Measurements from ENCODE around the gene CBY1.
A peak's percentile ranks its signal among the peaks of the same experiment; 100 is the strongest.

CBY1 gene

DNA sequence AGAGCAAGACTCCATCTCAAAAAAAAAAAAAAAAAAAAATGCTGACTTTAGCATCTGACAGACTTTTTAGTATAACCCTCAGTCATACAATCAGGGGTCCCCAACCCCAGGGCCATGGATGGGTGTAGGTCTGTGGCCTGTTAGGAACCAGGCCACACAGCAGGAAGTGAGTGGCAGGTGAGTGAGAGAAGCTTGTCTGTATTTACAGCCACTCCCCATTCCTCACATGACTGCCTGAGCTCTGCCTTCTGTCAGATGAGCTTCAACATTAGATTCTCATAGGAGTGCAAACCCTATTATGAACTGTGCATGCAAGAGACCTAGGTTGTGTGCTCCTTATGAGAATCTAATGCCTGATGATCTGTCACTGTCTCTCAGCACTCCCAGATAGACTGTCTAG is 3.6 kb upstream of the CBY1 start:
- DNase-seq, result no peak

DNA sequence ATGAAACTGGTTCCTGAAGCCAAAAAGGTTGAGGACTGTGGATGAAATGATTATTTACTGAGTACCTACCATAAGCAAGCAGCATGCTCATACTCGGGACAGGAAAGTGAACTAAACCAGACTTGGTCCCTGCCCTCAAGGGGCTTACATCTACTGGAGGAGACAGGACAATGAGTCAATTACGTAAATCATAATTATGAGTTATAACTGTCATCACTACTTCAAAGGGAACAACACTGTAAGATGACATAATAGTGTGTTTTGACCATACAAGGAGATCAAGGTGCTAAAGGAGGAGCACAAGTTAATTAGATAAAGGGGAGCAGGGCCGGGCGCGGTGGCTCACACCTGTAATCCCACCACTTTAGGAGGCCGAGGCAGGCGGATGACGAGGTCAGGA is 2.7 kb upstream of the CBY1 start:
- DNase-seq, result no peak

DNA sequence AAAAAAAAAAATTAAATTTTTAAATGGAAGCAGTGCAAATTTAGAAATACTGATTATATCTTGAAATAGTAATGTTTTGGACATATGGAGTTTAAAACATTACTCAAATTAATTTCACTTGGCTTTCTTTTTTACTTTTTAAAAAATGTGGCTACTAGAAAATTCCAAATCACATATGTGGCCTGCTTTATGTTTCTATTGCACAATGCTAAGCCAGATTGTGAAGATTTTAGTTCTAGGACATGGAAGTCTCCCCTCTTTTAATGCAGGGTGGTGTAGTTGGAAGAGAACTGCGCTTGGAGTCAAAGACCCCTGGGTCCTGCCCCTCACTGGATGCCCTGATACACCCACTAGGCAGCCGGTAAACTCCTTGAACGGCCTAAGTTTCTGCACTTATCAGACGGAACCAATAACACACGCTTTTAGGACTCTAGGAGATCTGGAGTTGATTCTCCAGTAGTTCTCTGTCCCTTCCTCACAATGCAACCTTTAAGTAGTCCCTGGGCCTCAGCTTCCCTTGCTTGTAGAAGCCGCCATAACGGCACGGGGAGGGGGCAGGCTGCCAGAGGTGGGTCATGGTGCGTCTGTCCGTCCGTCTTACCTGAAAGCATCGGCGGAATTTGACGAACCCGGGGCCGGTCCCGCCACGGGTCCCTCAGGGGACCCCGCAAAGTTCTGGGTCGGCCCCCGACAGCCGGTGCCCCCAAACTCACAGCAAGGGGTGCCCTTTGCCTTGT is 751 bp upstream of the CBY1 start:
- DNase-seq, result no peak

DNA sequence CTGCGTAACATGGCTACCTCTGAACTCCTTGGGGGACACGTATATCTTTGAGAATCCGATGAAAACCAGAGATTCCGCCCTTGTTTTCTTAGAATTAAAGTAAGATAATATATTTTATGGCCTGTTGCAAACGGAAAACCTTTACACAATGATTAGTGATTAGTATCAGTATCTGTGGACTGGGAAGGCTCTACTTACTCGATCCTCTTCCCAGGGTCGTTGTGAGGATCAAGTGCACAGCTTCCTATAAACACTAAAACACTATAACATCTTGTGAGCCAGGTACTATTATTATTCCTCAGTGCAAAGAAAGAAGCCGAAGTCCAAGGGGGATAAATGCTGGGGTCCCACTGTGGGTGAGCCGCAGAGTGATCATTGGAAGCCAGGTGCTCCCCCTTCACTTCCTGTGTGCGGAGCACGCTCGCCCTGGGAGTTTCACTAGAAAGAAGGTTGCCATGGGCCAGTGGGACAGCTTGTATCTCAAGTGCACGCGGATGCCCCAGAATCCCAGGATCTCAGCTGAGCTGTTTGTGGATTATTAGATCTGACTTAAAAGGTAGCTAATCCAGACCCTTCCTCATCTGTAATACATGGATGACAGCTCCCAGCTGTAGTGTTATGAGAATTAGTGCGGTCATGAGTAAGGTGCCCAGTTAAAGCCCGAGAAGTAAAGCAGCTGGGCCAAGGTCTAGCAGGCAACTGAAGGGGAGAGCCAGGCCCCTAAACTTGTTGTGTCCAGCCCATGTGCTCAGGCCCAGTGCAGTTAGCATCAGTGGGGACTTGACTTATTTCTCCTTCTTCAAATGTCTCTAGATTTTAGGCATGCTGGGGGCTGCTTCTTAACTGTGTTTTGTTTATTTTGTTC is 839 bp downstream of the CBY1 start:
- peak; percentile 2 for DNase-seq

DNA sequence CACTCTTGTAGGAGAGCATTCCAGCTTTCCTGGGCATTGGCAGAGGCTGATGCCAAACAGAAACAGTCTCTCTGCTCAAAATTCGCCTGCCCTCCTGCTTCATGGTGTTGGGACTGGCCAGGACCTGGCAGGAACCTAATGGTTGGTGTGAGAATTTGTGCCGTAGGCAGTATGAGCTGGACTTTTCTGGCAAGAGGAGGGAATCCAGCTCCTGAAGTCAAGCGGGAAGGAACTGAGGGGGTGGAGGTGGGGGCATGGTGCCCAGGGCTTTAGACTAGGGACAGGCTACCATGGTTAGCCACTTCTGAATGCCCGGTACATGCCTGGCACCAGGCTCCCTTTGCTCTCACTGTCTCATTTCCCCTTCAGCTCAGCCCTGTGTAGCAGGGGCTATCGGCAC is 18.4 kb downstream of the CBY1 start:
- no peak for DNase-seq

DNA sequence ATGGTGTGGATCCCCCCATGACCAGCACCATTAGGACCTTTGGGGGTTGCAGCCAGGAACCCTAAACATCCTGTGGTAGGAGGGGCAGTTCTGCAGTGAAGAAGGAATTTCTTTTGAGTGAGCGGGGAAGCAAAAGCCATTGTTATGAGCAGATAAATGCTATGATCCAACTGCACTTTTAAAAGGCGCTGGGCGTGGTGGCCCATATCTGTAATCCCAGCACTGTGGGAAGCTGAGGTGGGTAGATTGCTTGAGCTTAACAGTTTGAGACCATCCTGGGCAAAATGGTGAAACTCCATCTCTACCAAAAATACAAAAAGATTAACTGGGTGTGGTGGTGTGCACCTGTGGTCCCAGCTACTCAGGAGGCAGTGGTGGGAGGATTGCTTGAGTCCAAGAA is 19.4 kb downstream of the CBY1 start:
- no peak for DNase-seq

DNA sequence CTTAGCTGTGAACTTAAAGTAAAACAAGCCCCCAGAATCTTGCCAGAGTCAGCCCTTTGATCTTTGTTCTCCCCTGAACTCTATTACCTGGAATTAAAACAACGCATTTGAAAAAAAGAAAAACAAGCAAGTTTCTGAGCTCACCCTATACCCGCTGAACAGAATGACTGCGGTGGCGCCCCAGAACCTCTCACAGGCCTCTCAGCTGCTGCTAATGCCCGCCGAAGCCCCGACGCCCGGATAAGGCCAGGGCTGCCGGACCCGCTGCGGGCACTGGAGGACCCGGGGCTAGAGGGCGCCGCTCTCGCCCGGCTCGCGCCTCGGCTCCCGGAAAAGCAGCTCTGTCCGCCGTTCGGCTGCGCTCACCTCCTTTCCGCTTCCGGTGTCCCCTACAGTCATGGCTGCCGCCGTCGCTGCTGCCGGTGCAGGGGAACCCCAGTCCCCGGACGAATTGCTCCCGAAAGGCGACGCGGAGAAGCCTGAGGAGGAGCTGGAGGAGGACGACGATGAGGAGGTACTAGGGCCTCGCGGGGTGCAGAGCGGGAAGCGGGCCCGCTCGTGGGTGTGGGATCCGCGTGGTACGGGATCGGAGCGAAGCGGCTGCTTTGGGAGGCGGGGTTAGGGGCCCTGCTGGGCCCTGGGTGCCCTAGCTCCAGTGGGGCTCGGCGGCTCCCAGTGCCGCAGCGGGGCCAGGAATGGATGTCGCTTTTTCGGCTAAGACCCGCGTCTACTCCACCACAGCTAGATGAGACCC is 25.3 kb downstream of the CBY1 start, which contains the start of gene TOMM22:
Gene TOMM22, plus strand, starts transcription at position 376 of the 754 bp plus-strand sequence. Its CDS starts 22 bp downstream, at position 398.
- peak; percentile 49 for DNase-seq

DNA sequence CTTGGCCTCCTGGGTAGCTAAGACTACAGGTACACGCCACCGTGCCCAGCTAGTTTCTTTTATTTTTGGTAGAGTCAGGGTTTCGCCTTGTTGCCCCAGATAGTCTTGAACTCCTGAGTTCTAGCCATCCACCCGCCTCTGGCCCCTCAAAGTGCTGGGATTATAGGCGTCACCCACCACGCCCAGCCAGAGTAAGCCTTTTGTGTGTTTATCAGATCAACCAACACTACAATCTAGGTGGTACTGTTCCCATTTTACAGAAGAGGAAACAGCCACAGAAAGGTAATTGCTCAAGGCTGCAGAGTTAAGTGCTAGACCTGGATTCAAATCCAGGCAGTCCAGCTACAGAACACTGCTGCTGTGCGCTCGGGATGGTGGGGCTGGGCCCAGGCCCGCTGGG is 28.5 kb downstream of the CBY1 start:
- no peak for DNase-seq

DNA sequence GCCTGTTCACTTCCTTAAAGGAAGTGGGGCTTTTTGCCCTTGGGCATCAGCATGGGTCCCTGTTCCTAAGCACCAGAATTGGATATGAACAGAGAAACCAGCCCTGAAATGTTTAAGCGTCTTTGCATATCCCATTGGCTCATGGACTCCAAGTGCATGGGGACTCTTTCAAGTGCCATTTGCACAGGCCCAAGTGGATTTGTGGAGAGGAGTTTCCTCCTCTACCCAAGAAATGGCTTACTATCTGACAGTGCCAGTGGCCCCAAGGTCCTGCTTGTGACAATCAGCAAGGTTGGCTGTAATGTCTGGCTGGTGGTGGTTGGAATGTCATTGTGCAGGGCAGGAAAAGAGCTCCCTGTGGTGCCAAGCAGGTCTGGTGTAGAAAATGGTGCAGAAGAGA is 29.3 kb downstream of the CBY1 start:
- DNase-seq, result no peak

DNA sequence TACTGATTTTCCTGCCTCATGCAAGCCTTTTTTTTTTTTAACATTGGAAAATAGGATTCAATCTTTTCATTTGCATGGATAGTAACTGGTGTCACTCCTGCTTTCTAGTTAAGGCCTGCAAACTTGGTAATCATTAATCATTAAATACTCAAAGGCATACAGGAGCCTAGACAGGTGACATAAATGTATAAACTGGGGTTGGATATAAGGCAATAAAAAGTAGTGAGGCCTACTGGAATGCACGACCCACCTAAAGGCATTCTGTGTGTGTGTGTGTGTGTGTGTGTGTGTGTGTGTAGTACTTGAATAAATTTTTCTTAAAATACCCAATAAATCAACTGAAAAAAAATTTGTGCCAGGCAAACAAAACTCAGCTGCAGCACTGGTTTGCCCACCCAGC is 33.2 kb downstream of the CBY1 start:
- no peak for DNase-seq

DNA sequence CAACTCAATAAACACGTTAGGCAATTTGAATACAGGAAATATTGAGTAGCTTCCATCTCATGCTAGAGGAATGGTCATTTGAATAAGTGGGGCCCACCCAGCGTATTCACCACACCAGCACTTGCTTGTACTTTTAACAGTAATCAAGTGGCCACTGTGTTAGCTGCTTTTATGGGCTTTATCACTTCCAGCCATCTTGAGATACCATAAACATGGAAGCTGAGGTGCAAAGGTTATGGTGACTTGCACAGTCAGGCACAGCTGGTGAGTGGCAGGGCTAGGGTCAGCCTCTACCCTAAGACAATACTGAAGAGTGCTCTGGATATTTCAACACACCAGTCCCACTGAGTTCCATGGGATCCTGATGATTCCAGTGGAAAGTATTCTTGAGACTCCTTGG is 37.6 kb downstream of the CBY1 start:
- peak; percentile 33 for DNase-seq

DNA sequence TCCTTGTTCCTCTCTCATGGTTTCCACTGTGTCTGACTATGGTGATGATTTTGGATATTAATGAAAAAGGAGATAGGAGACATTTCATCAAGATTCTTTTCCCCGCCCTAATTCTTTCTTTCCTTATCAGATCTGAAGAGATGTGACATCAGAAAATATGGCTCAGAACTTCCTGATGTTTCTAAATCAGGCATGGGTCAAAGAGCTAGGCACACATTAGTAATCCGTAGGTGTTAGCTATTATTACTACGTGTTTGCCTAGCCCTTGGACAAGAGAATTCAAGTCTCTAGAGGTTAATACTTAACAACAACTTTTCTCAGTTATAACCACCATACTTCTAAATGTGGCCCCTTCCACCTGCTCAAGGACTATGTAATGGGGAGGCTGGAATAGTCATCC is 38.5 kb downstream of the CBY1 start:
- no peak for DNase-seq

DNA sequence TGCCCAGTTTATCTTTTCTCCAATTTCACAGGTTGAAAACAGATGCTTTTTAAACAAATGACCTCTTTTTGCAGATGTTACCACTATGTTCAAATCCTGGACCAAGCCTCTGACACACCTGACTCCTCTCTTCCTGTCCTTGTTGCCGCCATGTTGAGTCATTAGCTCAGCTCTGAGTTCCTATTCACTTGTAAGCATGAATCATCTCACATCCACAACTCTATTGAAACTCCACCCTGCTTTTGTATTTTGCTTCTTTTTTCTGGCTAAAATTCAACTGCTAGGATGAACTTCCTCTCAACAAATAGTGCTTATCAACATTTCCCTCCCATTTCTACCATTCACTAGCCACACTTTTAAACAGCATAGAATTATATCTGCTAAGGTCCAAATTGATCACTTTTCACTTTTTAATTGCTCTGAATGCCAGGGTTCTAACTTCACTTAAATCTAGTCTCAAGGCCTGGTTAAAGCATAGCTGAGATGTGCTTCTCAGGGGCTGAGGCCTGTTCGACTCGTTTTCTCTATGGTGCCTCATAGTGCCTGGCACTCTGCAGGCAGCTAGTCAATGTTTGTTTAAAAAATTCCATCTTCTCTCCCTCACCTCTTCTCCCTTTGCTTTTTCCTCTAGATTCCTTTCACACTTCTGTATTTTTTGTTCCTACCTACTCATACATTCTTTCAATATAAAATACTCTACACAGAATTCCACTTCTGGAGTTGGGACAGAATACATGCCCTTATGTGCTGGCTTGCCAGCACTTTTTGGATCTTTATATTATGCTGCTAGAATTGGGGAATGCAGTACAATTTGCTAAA is 40.4 kb downstream of the CBY1 start:
- DNase-seq, result no peak

DNA sequence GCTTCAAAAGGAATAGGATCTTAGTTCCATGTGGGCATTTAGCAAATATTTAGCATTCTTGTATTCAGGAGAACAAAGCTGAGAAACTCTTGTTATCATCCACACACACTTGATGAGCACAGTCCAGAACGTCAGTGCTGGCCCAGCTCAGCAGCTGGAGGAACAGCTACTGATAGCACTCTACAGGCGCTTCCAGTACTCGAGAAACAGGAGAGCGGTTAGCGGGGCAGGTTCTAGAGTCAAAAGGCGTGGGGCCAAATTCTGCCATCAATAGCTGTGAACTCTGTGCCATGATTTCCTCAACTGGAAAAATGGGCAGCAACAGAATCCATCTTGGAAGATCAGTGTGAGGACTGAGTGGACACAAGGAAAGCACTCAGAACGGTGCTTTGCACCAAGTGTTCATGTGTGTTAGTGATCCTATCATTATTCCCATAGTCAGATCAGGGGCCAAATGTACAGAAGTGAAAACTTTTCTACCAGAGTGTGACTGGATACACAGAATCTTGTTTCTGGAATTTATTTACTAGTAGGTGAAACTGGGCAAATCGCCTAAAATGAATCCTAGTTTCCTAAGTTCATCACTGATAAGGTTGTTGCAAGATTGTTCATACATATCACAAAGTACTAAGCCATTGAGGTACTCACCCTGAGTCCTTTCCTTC is 41.1 kb downstream of the CBY1 start:
- DNase-seq, result no peak

DNA sequence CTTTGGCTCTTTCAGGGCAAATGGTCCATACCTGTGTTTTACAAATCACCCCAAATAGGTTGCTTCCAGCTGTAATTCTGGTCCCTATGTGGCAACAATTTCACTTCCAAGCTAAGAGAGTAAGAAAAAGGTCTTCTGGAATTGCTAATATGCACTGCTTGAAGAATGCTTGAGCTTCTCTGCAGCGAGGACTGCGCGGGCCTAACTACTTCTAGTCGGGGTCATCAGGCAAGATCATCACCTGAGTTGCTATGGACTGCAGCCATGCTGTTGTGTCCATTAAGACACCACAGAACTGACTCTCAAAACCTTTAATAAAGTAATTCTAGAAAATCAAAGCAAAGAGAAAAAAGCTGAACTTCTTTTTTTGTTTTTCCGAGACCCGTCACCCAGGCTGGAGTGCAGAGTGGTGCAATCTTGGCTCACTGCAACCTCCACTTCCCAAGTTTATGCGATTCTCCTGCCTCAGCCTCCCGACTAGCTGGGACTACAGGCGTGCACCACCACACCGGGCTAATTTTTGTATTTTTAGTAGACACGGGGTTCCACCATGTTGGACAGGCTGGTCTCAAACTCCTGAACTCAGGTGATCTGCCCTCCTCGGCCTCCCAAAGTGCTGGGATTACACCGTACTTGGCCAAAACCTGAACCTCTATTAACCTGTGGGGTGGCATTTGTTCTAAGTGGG is 42.1 kb downstream of the CBY1 start:
- no peak for DNase-seq

DNA sequence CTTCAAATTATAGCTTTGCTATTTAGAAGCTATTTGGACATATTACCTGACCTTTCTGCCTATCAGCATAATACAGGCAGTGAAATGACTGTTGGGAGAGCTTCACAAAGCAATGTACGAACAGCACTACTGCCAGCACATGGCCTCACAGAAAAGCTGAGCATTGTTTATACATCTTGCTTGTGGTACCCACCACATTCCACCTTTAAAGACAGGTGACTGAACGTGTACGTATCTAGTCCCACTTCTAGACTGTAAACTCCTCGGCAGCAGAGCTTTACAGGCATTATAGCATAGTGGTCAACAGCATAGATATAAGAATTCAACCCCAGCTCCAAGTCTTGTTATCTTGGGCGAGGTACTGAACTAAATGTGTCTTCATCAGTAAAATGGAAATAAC is 42.7 kb downstream of the CBY1 start:
- no peak for DNase-seq

DNA sequence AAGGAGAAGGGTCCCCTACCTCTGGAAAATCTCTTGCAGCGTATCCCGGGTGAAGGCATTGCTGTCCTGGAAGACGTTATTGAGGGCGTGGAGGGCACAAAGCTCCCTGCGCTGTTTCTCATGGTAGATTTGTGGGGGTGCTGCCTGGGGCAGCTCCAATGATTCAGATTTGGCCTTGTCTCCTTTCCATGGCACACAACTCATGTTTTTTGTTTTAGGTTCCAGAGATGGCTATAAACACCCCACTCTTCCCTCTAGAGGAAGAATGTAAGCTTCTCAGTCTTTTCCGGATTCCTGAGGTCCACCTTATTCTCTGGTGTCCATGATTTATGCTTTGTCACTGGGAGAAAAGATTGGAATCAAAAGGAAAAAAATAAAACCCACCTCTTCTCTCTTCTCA is 43.3 kb downstream of the CBY1 start:
- no peak for DNase-seq

DNA sequence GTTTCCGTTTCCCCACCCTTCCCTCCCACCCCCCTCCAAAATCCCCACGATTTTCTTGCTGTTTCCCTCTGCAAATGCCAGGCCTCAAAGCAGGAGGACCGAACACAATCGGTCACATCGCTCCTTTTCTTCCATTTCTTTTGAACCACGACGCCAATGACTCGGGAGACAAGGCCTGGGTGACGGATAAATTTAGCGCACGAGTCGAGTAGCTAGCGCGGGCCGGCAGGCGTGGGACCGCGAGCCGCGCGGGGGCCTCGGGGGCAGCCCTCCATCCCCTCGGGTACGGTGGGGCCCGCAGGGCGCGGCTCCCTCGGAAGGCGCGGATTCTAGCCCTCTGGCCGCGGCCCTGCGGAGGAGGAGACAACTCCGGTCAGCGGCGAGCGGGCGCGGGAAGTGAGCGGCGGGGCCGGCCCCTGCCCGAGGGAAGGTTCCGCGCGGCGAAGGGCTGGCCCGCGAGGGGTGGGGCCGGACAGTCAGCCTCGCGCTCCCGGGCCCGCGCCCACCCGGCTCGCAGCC is 43.9 kb downstream of the CBY1 start:
- no peak for DNase-seq

DNA sequence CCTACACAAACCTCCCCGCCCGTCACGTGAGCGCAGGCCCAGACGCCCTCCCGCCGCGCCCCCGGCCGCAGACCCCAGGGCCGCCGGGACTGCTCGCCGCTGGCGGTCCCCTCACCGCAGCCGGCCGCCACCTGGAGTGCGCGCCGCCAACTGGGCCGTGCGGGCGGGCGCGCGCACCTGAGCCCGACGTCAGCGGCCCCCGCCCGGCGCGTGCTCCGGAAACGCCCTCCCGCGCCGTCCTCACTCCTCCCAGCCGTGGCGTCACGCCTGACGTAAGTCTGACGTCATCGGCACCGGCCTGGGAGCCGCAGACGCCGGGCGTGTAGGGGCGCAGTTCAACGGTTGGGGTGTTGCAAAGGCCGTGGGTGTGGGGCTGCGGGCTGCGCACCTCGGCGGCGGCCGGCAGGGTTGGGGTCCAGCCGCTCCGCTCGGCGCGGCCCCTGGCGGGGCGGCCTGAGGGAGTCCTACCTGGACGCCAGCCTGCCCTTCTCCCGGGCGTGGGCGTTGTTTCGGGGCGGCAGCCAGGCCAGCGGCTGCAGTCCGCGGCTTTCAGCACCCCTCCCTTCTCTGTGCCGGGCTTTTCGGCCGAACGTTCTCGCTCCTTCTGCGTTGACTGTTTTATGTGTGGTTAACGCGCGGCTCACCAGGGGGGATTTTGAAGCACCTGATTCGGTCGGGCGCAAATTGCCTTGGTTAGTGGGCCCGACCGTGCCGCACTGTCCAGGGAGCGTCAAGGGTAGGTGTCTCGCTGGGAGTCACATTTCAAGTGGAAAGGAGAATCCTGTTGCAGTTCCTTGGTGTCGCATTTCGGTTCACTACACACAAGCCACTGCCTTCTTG is 44.6 kb downstream of the CBY1 start, which contains the start of gene JOSD1:
Gene JOSD1, minus strand, starts transcription at position 155 of the 840 bp plus-strand sequence. CDS start 956 bp downstream, outside the sequence.
- DNase-seq, result peak; percentile 71

DNA sequence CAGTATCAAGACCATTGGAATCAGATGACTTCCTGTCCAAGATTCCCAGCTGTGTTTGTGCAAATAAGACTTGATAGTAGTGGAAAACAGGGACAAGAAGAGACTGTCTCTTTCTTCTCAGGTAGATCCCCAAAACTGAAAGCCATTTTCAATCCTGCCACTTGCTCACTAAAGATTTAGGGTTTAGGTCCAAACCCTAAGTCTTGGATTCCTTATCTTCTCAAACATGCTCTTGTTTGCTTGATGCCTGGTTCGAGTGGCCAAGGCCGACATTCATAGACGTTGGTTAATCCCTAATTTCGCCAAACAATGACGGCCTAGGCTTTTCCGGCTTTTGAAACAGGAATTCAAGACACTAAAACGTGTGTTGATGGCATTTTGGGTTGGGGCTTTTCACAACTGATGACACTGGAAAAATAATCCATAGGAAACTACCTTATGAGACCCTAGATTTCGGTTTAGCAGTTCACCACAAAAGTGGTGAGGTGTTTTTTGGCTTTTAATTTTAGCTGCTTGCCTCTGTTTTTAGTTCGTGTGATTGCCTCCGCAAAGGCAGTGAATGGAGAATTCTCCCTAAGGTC is 48.3 kb downstream of the CBY1 start:
- DNase-seq, result no peak

Measured in NCI-H526 treated with DMSO at 0.1 percent for 48 hours (cell line).